ENCODE data around the gene C19orf67. TPM values are rescaled to one million over a fixed set of nuclear protein-coding genes. Genes with fewer than 3 reads are reported as not detected.

The C19orf67 gene
- total and polyA plus RNA-seq, 2 of the 4 experiments (the other 2 are of a cell fraction) = not detected

GRCh38 chr19:14056741-14057356 lies 28.7 kb downstream of the C19orf67 start:
- Histone ChIP-seq H4K8ac (ENCODE audit: low read depth in 2 of 2, low read length in 2 of 2) (no peak overlapping the region), H3K27me3 (ENCODE audit: control insufficient read depth, insufficient read depth, low read length) (peaks cover 36% of the 10 kb centered on the region), H3K23ac (ENCODE audit: low read depth, low read length) (no peak overlapping the region), H3K56ac (ENCODE audit: extremely low read depth, insufficient read depth, low read length) (no peak overlapping the region), H3K9me1 (ENCODE audit: insufficient read depth, low read length) (no peaks in the 10 kb centered on the region), H3K4ac (ENCODE audit: low read depth, low read length) (no peak overlapping the region), H2AK9ac (replicated peaks; ENCODE audit: low read depth, low read length, poor library complexity) (no peak overlapping the region), H4K20me1 (ENCODE audit: insufficient read depth, low read length) (no peaks in the 10 kb centered on the region), H3K79me1 (ENCODE audit: low read depth in 1 of 2, low read length in 2 of 2) (no peaks in the 10 kb centered on the region), H3K9ac (ENCODE audit: low read depth, low read length) (no peak overlapping the region), H2AK5ac (ENCODE audit: low read depth, low read length) (no peak overlapping the region), H3K4me3 (ENCODE audit: insufficient read depth, low read depth, low read length) (peak overlapping the region; percentile 41), H2BK15ac (ENCODE audit: low read depth, low read length) (no peak overlapping the region), H3K9me3 (ENCODE audit: control insufficient read depth, insufficient read depth, low read length) (peaks cover 2% of the 10 kb centered on the region; the same call in 1 of the 2 replicates), H4K5ac (ENCODE audit: low read depth, low read length) (no peak overlapping the region), H3K27ac (ENCODE audit: insufficient read depth, low read length) (no peak overlapping the region), H3K4me1 (ENCODE audit: control insufficient read depth, insufficient read depth, low read length) (peaks cover 1% of the 10 kb centered on the region; the same call in 1 of the 2 replicates), H2BK20ac (ENCODE audit: low read depth, low read length) (no peak overlapping the region), H2AFZ (replicated peaks; ENCODE audit: low read length, poor library complexity) (peak overlapping the region; percentile 87), H2BK5ac (ENCODE audit: low read depth, low read length, poor library complexity, severe bottlenecking) (no peak overlapping the region), H4K91ac (ENCODE audit: insufficient read depth, low read depth, low read length) (no peak overlapping the region), H3K14ac (replicated peaks; ENCODE audit: low read depth, low read length) (no peak overlapping the region), H3K4me2 (ENCODE audit: low read depth, low read length) (no peak overlapping the region; the same call in 1 of the 2 replicates), H3K36me3 (ENCODE audit: control insufficient read depth, insufficient read depth, low read length) (no peaks in the 10 kb centered on the region), H2BK120ac (ENCODE audit: low read depth, low read length) (no peak overlapping the region), H3K18ac (ENCODE audit: low read depth, low read length) (no peak overlapping the region)
- DNase-seq (no peak), ATAC-seq (ENCODE audit: low read depth) (no peak)
- dilution Hi-C loops (cut with HindIII; ENCODE audit: low sequenced_read_pairs, unreplicated experiment) = no loop called here
- POLR2A ChIA-PET (ENCODE audit: unreplicated experiment) = no interaction called here
- CTCF ChIA-PET = interaction anchor here (1.1 kb wide), 1 partner anchor 14 kb away, joined by 6 read pairs; no protein-coding TSS in a partner anchor
- intact Hi-C loops (cut with micrococcal nuclease) = no loop called here
- 52% methylated on average over 2 of the region's 19 CpGs; no CpG with 5 or more reads in 1 of the 2 experiments for WGBS, 2 experiments (ENCODE audit: extremely low coverage in 2 of 2, insufficient read length in 1 of 2)
- in situ Hi-C loops (cut with MboI; ENCODE audit: low sequenced_read_pairs) = no loop called here
- no TSS peak for BruUV-seq (replicated peaks)
- TF ChIP-seq CHD1 (IDR thresholded peaks at IDR 0.05; ENCODE audit: low read depth, low read length) (no peak), CEBPB (IDR thresholded peaks at IDR 0.05; ENCODE audit: low read depth, low read length) (peak; percentile 61; the same call in 1 of the 2 replicates), MAFK (IDR thresholded peaks at IDR 0.05; ENCODE audit: low read depth, low read length) (no peak), BHLHE40 (IDR thresholded peaks at IDR 0.05; ENCODE audit: low read depth, low read length) (no peak), POLR2A (IDR thresholded peaks at IDR 0.05; ENCODE audit: low read depth, low read length) (no peak)

All from IMR-90 (cell line).